ENCODE measurements around the gene RNU4-1.
A peak's percentile ranks its signal among the peaks of the same experiment; 100 is the strongest.

RNU4-1 gene

DNA sequence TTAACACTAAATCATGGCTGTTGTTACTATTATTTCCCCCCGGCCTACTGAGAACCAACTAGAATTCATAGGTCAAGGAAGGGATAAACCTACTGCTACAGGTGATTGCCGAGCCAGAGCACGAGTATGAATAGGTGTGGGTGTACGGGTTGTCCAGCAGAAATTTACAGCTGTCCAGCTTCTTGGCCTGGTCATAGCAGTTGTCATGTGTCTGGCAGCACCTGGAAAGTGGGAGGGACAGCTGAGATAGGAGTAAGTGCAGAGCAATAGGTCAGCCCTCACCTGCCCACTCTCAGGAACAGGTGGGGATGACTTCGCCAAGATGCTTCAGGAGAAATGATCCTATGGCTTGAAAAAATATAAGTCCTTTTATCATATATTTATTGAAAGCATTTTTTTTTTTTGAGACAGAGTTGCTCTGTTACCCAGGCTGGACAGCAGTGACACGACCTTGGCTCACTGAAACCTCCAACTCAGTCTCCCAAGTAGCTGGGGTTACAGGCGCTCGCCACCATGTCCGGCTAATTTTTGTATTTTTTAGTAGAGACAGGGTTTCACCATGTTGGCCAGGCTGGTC is 31.9 kb upstream of the RNU4-1 start:
- Histone ChIP-seq H3K9ac (ENCODE audit: low read depth, low read length) (no peak overlapping the region), H3K36me3 (ENCODE audit: insufficient read depth, low read length) (no peaks in the 10 kb centered on the region), H3K9me3 (ENCODE audit: insufficient read depth, low read depth, low read length) (no peaks in the 10 kb centered on the region), H3K4me1 (ENCODE audit: insufficient read depth, low read length) (no peaks in the 10 kb centered on the region), H3K4me3 (ENCODE audit: low read length) (no peak overlapping the region), H3K27ac (ENCODE audit: low read depth, low read length) (no peak overlapping the region), H3K27me3 (ENCODE audit: insufficient read depth, low read length) (peaks cover 3% of the 10 kb centered on the region; the same call in 1 of the 2 replicates)
- WGBS: 72% methylated on average over 8 of the region's 9 CpGs

DNA sequence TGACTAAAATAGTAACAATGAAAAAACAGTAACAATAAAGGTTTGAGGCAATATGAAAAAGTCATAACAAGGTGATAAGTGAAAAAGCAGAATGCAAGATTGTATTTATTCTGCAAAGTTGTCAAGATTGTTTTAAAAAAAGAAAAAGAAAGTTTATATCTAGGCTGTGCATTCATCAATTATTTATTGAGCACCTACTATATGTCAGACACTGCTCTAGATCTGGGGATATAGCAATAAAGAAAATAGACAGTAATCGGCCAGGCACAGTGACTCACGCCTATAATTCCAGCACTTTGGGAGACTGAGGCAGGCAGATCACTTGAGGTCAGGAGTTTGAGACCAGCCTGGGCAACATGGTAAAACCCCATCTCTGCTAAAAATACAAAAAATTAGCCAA is 30.7 kb upstream of the RNU4-1 start:
- 91% methylated on average over 2 of the region's 2 CpGs for WGBS
- no peak overlapping the region for H3K27ac ChIP-seq (ENCODE audit: low read depth, low read length)

GRCh38 chr12:120321382-120322202 is 28.6 kb upstream of the RNU4-1 start:
- no peak overlapping the region for H3K27ac ChIP-seq (ENCODE audit: low read depth, low read length)
- peaks cover 3% of the 10 kb centered on the region; the same call in 1 of the 2 replicates for H3K27me3 ChIP-seq (ENCODE audit: insufficient read depth, low read length)
- no peaks in the 10 kb centered on the region for H3K9me3 ChIP-seq (ENCODE audit: insufficient read depth, low read depth, low read length)
- 90% methylated on average over 13 of the region's 13 CpGs for WGBS
- 0 out of 2 replicates have a peak, but pooled peaks cover 5% of the 10 kb centered on the region for H3K4me1 ChIP-seq (ENCODE audit: insufficient read depth, low read length)
- no peak overlapping the region for H3K4me3 ChIP-seq (ENCODE audit: low read length)
- no peaks in the 10 kb centered on the region for H3K36me3 ChIP-seq (ENCODE audit: insufficient read depth, low read length)
- no peak overlapping the region; the same call in 1 of the 2 replicates for H3K9ac ChIP-seq (ENCODE audit: low read depth, low read length)

More for the DNA sequence above, 30.7 kb upstream of the RNU4-1 start:
- Histone ChIP-seq H3K9me3 (ENCODE audit: insufficient read depth, low read depth, low read length) (no peaks in the 10 kb centered on the region), H3K9ac (ENCODE audit: low read depth, low read length) (no peak overlapping the region), H3K27me3 (ENCODE audit: insufficient read depth, low read length) (peaks cover 3% of the 10 kb centered on the region; the same call in 1 of the 2 replicates), H3K4me1 (ENCODE audit: insufficient read depth, low read length) (no peaks in the 10 kb centered on the region), H3K36me3 (ENCODE audit: insufficient read depth, low read length) (no peaks in the 10 kb centered on the region), H3K4me3 (ENCODE audit: low read length) (no peak overlapping the region)

DNA sequence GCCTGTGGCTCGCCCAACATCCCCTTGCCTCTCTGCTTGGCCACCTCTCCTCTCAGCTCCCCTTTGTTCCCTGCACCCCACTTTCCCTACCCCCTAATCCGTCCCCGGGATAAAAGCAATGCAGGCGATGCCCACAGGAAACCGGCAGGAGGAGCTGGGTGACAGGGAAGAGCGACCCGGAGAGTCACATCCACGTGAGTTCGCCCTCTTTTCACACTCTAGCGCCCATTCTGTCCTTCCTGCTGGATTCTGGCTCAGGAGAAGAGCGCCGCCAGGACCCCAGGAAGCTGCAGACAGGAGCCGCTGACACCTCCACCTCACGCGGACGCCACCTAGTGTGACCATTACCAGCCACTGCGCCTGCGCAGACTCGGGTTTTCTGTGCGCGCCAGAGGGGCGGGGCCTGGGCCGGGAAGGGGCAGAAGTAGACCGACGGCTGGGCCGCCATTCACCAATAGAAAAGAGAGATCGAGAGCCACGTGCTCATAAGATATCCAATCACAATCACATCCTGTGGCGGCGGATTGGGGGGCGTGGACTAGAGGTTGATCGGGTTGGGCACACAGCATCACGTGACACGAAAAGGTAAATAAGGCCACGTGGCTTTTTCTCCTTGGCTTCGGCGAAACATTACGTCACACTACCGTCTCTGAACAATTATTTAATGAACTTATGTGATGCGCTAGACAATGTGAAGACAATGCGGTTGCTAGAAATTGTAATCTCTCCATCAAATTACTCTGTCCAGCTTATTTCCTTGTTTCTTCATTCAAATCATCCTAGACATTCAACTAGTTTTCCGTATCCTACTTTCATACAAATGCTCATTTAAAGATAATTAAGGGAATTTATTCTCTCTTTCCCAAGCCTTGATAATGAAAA is 24.4 kb upstream of the RNU4-1 start:
- H3K9ac ChIP-seq (ENCODE audit: low read depth, low read length): peak overlapping the region; percentile 68
- 0 out of 2 replicates have a peak, but pooled peaks cover 6% of the 10 kb centered on the region for H3K4me1 ChIP-seq (ENCODE audit: insufficient read depth, low read length)
- peak overlapping the region; percentile 44 for H3K27ac ChIP-seq (ENCODE audit: low read depth, low read length)
- no peaks in the 10 kb centered on the region for H3K27me3 ChIP-seq (ENCODE audit: insufficient read depth, low read length)
- H3K36me3 ChIP-seq (ENCODE audit: insufficient read depth, low read length): no peaks in the 10 kb centered on the region
- 2% methylated on average over 41 of the region's 42 CpGs for WGBS
- H3K4me3 ChIP-seq (ENCODE audit: low read length): peak overlapping the region; percentile 57
- H3K9me3 ChIP-seq (ENCODE audit: insufficient read depth, low read depth, low read length): no peaks in the 10 kb centered on the region

DNA sequence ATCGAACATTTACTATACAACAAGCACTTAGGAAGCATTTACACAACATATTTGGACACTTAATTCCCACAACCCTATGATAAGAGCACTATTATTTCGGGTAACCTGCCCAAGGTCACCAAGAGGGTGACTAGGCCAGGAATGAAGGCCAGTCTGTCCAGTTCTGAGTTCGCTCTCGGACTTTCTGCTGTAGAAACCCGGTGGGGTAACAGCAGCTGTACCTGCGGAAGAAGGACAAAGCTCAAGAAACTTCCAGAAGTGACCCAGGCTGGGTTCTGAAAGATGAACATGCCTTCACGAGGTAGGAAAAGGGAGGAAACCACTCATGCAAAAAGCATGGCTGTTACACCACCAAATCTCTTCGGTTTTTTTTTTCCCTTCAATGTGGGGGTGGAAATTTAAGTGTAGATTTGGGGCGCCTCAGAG is 23.8 kb upstream of the RNU4-1 start:
- 0 out of 2 replicates have a peak, but pooled peaks cover 6% of the 10 kb centered on the region for H3K4me1 ChIP-seq (ENCODE audit: insufficient read depth, low read length)
- peak overlapping the region; percentile 68 for H3K9ac ChIP-seq (ENCODE audit: low read depth, low read length)
- WGBS: 79% methylated on average over 8 of the region's 9 CpGs
- peak overlapping the region; percentile 44 for H3K27ac ChIP-seq (ENCODE audit: low read depth, low read length)
- no peaks in the 10 kb centered on the region for H3K9me3 ChIP-seq (ENCODE audit: insufficient read depth, low read depth, low read length)
- no peaks in the 10 kb centered on the region for H3K36me3 ChIP-seq (ENCODE audit: insufficient read depth, low read length)
- H3K27me3 ChIP-seq (ENCODE audit: insufficient read depth, low read length): no peaks in the 10 kb centered on the region
- peak overlapping the region; percentile 57 for H3K4me3 ChIP-seq (ENCODE audit: low read length)

DNA sequence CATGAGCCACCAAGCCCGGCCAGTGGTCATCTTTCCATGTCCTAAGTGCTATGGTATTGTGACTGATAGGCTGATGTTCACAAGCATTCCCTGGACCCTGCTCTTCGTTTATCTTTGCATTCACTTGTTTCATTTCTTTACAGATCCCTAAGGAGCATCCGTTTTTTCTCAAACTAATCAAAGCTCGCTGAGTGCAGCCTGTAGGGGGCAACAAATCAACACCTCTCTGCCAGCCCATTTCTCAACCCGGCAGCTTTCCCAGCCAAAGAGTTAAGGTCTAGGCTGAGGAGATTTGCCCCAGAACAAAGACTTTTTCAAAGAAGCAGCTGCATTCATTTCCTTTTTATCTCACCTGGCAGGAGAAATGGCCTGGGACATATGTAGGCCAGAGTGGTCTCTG is 21.2 kb upstream of the RNU4-1 start:
- no peaks in the 10 kb centered on the region for H3K27me3 ChIP-seq (ENCODE audit: insufficient read depth, low read length)
- 46% methylated on average over 5 of the region's 5 CpGs for WGBS
- no peaks in the 10 kb centered on the region for H3K9me3 ChIP-seq (ENCODE audit: insufficient read depth, low read depth, low read length)
- H3K36me3 ChIP-seq (ENCODE audit: insufficient read depth, low read length): no peaks in the 10 kb centered on the region
- H3K4me3 ChIP-seq (ENCODE audit: low read length): no peak overlapping the region
- no peak overlapping the region for H3K9ac ChIP-seq (ENCODE audit: low read depth, low read length)
- no peak overlapping the region for H3K27ac ChIP-seq (ENCODE audit: low read depth, low read length)
- H3K4me1 ChIP-seq (ENCODE audit: insufficient read depth, low read length): 0 out of 2 replicates have a peak, but pooled peaks cover 6% of the 10 kb centered on the region

DNA sequence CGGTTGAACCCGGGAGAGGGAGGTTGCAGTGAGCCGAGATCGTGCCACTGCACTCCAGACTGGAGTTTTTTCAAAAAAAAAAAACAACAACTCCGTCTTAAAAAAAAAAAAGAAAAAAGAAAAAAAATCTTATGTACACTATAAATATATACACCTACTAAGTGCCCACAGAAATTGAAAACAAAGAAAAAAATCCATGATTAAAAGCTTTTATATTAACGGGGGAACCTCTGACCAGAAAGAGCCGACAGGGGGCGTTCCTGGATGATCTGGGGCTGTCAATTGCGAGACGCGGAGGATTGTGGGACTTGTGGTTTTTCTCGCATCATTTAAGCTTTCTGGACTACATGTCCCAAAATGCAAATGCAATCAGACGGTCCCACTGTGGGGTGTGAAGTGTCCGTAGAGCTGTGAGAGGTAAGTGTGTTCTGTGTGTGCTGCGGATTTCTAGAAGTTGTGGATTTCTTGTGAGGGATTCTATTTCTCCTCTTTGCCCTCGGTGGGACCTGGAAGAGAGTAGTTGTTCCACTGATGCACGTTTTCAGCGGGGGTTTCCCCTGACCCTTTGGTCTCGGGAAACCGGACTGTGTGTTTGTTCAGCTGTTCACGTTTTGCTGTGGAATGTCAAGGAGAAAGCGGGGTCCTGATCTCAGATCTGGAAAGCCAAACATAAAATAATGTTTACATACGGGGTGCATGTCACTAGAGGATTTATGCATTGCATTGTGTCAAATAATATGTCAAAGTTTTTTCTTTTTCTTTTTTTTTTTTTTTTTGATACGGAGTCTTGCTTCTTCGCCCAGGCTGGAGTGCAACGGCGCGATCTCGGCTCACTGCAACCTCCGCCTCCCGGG is 9.2 kb upstream of the RNU4-1 start, which contains the start of gene SIRT4:
TSS of gene SIRT4 (plus strand) at position 360 of the 854 bp plus-strand sequence. CDS start 1,241 bp downstream, outside the sequence.
- Histone ChIP-seq H3K4me3 (ENCODE audit: low read length) (peak within 1 kb of the TSS; percentile 71), H3K4me1 (ENCODE audit: insufficient read depth, low read length) (no peaks in the 10 kb centered on the region), H3K9ac (ENCODE audit: low read depth, low read length) (peak within 1 kb of the TSS; percentile 82), H3K36me3 (ENCODE audit: insufficient read depth, low read length) (no peaks in the 10 kb centered on the region), H3K27me3 (ENCODE audit: insufficient read depth, low read length) (no peaks in the 10 kb centered on the region), H3K27ac (ENCODE audit: low read depth, low read length) (no peak within 1 kb of the TSS), H3K9me3 (ENCODE audit: insufficient read depth, low read depth, low read length) (no peaks in the 10 kb centered on the region)
- 16% methylated on average over 29 of the region's 31 CpGs for WGBS

- Histone ChIP-seq H3K36me3 (ENCODE audit: insufficient read depth, low read length) (no peaks in the 10 kb centered on the region), H3K9ac (ENCODE audit: low read depth, low read length) (peak overlapping the region; percentile 93), H3K4me3 (ENCODE audit: low read length) (peak overlapping the region; percentile 63), H3K27ac (ENCODE audit: low read depth, low read length) (peak overlapping the region; percentile 96), H3K4me1 (ENCODE audit: insufficient read depth, low read length) (peaks cover 10% of the 10 kb centered on the region; the same call in 1 of the 2 replicates), H3K9me3 (ENCODE audit: insufficient read depth, low read depth, low read length) (no peaks in the 10 kb centered on the region), H3K27me3 (ENCODE audit: insufficient read depth, low read length) (no peaks in the 10 kb centered on the region)
- WGBS: under 1% methylated on average over 17 of the region's 17 CpGs
These were observed 701 bp downstream of the RNU4-1 start for GRCh38 chr12:120292411-120292660.

GRCh38 chr12:120290609-120291305 is 2.3 kb downstream of the RNU4-1 start:
- H3K4me3 ChIP-seq (ENCODE audit: low read length): peak overlapping the region; percentile 63

DNA sequence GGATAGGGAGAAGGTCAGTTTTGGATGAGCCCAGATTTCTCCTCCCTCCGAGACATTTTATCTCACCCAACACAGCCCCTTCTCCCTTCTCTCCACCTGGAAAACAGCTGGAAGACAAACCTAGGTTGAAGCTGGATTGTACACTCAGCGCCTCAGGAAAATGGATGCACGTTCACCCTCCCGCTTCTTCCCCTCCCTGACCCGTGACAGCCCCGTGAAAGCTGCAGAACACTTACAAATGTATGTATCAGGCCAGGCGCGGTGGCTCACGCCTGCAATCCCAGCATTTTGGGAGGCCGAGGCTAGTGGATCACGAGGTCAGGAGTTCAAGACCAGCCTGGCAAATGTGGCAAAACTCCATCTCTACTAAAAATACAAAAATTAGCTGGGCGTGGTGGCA is 5.5 kb downstream of the RNU4-1 start:
- Histone ChIP-seq H3K9me3 (ENCODE audit: insufficient read depth, low read depth, low read length) (no peaks in the 10 kb centered on the region), H3K27me3 (ENCODE audit: insufficient read depth, low read length) (no peaks in the 10 kb centered on the region), H3K27ac (ENCODE audit: low read depth, low read length) (no peak overlapping the region), H3K36me3 (ENCODE audit: insufficient read depth, low read length) (no peaks in the 10 kb centered on the region), H3K4me3 (ENCODE audit: low read length) (no peak overlapping the region), H3K4me1 (ENCODE audit: insufficient read depth, low read length) (peaks cover 8% of the 10 kb centered on the region; the same call in 1 of the 2 replicates), H3K9ac (ENCODE audit: low read depth, low read length) (no peak overlapping the region)
- 94% methylated on average over 12 of the region's 12 CpGs for WGBS

More at GRCh38 chr12:120290609-120291305, 2.3 kb downstream of the RNU4-1 start:
- H3K4me1 ChIP-seq (ENCODE audit: insufficient read depth, low read length): peaks cover 14% of the 10 kb centered on the region
- H3K27ac ChIP-seq (ENCODE audit: low read depth, low read length): peak overlapping the region; percentile 54
- no peaks in the 10 kb centered on the region for H3K36me3 ChIP-seq (ENCODE audit: insufficient read depth, low read length)
- WGBS: 55% methylated on average over 22 of the region's 22 CpGs
- no peaks in the 10 kb centered on the region for H3K27me3 ChIP-seq (ENCODE audit: insufficient read depth, low read length)
- H3K9ac ChIP-seq (ENCODE audit: low read depth, low read length): peak overlapping the region; percentile 47
- H3K9me3 ChIP-seq (ENCODE audit: insufficient read depth, low read depth, low read length): no peaks in the 10 kb centered on the region
